Ovary (tissue), 9 donors: ENCODE results near the gene ZNF503. TPM values are rescaled to one million over a fixed set of nuclear protein-coding genes. Genes with fewer than 3 reads are reported as not detected.

ENCODE experiments used
- DNase-seq, 5 donors: peaks; one replicate each; pipeline ENCODE4 v3.0.0-alpha.2; 2019 to 2020
- H3K27ac ChIP-seq, 2 donors: fragments of 200-600 bp; one replicate each; pipeline versions ENCODE4 v1.5.1 to v1.8.0; 2019 to 2022
- H3K27me3 ChIP-seq: fragments of 200-600 bp; one replicate; pipeline ENCODE4 v1.8.0; 2022
- H3K36me3 ChIP-seq: fragments of 200-600 bp; sonication (generic); one replicate; pipeline ENCODE4 v1.5.1; 2019
- H3K4me1 ChIP-seq: one replicate; pipeline ENCODE4 v1.8.1; 2013; ENCODE audit warnings: mild to moderate bottlenecking, moderate library complexity; ENCODE audit not compliant: insufficient read depth
- H3K4me3 ChIP-seq: fragments of 200-600 bp; sonication (generic); one replicate; pipeline ENCODE4 v1.5.1; 2017
- H3K9me3 ChIP-seq, 2 donors: fragments of 200-600 bp in 1 of 2; sonication (generic) in 1 of 2; one replicate each; pipeline versions ENCODE4 v1.5.1 to v1.8.1; 2013 to 2019; ENCODE audit warnings: mild to moderate bottlenecking in 1 of 2, moderate library complexity in 1 of 2
- CTCF ChIP-seq, 3 donors: fragments of 450-650 bp in 2 of 3; fragments of 200-600 bp in 1 of 3; IDR thresholded peaks; one replicate each; pipeline versions ENCODE4 v1.5.1 to v1.8.0; 2016 to 2022; ENCODE audit warnings: antibody characterized with exemption in 3 of 3, mild to moderate bottlenecking in 1 of 3
- EP300 ChIP-seq: sonication (generic); formaldehyde crosslinking; IDR thresholded peaks from one replicate; pipeline ENCODE4 v1.6.1; 2017; ENCODE audit warnings: antibody characterized with exemption
- POLR2A ChIP-seq: fragments of 450-650 bp; IDR thresholded peaks from one replicate; pipeline ENCODE4 v1.6.1; 2017; ENCODE audit warnings: antibody characterized with exemption, mild to moderate bottlenecking, moderate library complexity
- WGBS, 3 donors: extraction: QIAGEN DNeasy Blood & Tissue Kit in 1 of 3; methylation state at CpG; one replicate each; pipeline versions ENCODE4 v1.1.5 to v1.1.7; 2013 to 2017; 5-methylcytosine and 5-hydroxymethylcytosine counted together
- intact Hi-C, 4 donors: fragments of 100-400 bp; cut with DNase I; formaldehyde crosslinking; loops; one replicate each; pipeline versions ENCODE4 v1.11.0 to v1.15.1; 2022 to 2023
- polyA plus RNA-seq, 2 donors: library from polyadenylated mRNA; stranded (reverse); fragments of 200-250 nt in 1 of 2; fragments of 350-450 nt in 1 of 2; fragmentation: Illumina TruSeq in 1 of 2; extraction: RNeasy Lipid Tissue Mini Kit (QIAGEN cat#74804) in 1 of 2; gene quantifications; one replicate each; pipeline ENCODE4 v1.2.3, GENCODE V29; 2013 to 2014
- total RNA-seq, 7 donors: library from RNA; depleted of rRNA in 2 of 7; stranded (reverse); fragments of >200 nt in 2 of 7; fragmentation: NEBNext Ultra II Directional in 3 of 7; extraction: Animal tissue kit (Norgen Biotek cat#: 25700) in 3 of 7; gene quantifications; one replicate each; pipeline versions ENCODE4 v1.1.0 to v1.2.4, GENCODE V29; 2016 to 2023
- donor health status: DM: no; HTN: no; CAD: no; lungs with moderate emphysema.
- donor health status: DM: no; HTN: no; CAD: no.
- donor health status: Bipolar disorder and iron deficiency.
- donor health status: DM: yes; HTN: yes; CAD: no.
- donor health status: DM: no; HTN: no; CAD: no.
- donor health status: DM: yes; HTN: yes; CAD: no.

ZNF503 gene
- total and polyA plus RNA-seq, 9 donors = 21.1 to 221 (median 82.2) TPM

DNA sequence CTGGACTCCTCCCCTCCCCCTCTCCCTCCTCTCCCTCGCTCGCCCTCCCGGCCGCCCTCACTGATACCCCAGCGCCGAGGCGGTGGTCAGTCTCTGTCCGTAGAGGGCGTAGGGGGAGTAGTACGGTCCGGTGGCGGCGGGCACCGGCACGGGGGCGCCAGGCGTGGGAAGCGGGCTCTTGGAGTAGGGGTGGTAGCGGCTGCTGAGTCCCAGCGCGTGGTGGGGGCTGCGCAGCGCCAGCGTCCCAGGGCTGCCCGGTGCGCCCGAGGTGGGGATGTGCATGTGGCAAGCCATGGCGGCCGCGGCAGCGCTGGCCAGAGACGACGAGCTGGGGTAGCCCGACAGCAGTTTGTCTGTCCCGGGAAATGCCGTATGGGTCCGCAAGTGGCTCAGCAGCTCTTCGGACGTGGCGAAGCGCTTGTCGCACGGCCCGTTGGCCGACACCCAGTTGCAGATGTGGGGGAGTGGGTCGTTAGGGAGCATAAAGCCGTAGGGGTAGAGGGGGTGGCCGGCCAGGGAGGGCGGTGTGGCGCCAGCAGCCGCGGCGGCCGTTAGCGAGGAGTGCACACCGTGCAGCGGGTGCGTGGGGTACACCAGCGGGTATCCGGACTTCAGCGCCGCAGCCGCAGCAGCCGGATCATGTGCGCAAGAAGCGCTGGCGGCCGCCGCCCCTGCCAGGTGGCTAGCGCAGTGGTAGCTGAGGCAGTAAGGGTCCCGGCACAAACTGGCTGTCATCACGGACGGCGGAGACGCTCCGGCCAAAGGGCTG lies 2.7 kb downstream of the ZNF503 start:
- peaks cover 3% of the 10 kb centered on the region for H3K4me1 ChIP-seq
- intact Hi-C loops = loop anchor here (2.0 to 10.0 kb wide), 8 partner anchors 102 to 1708 kb away; no protein-coding TSS in a partner anchor
- H3K27ac ChIP-seq = peak overlapping the region; percentile 98
- H3K36me3 ChIP-seq = no peaks in the 10 kb centered on the region
- H3K4me3 ChIP-seq = peak overlapping the region; percentile 93
- TF ChIP-seq POLR2A (no peak), CTCF (IDR thresholded peaks at IDR 0.05) (no peak), EP300 (no peak)
- 29 to 42% (median 36%) methylated on average over 65 to 76 of the region's 76 CpGs for WGBS, 3 donors
- peak; percentile 56 to 70 (median 63) for DNase-seq
- H3K9me3 ChIP-seq = no peaks in the 10 kb centered on the region
- no peaks in the 10 kb centered on the region for H3K27me3 ChIP-seq

DNA sequence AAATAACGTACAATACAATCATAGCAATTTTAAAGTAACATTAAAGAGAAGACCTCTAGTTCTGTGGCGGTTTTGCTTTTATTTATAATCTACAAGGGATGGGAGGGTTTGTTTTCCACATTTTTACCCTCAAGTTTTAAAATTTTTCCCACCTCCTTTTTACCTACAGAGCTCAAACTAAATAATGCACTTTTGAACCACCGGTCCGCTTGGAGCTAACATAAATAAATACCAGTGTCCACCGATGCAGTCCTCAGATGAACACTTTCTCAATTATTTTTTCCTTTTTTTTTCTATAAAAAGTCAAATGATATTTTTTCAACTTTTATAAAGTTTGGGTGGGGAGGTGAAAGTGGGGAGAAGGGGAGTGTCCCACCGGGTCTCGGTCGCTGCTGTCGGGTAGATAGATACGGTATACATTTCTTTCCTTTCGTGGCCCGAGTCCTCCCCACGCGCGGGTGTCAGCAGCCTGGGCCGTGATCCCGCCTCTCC lies 3.3 kb downstream of the ZNF503 start:
- WGBS, 3 donors = 37 to 62% (median 44%) methylated on average over 17 of the region's 17 CpGs
- H3K4me1 ChIP-seq = peaks cover 3% of the 10 kb centered on the region
- no peaks in the 10 kb centered on the region for H3K36me3 ChIP-seq
- H3K27me3 ChIP-seq = no peaks in the 10 kb centered on the region
- DNase-seq = no peak
- H3K9me3 ChIP-seq = no peaks in the 10 kb centered on the region
- H3K27ac ChIP-seq = peak overlapping the region; percentile 98
- H3K4me3 ChIP-seq = peak overlapping the region; percentile 93
- TF ChIP-seq CTCF (IDR thresholded peaks at IDR 0.05) (no peak), POLR2A (no peak), EP300 (no peak)
- intact Hi-C loops = loop anchor here (2.0 to 10.0 kb wide), 8 partner anchors 101 to 1709 kb away; no protein-coding TSS in a partner anchor

- intact Hi-C loops = loop anchor here (2.0 to 10.0 kb wide), 8 partner anchors 100 to 1710 kb away; no protein-coding TSS in a partner anchor
- DNase-seq = peak; percentile 30 to 59 (median 56)
- WGBS, 3 donors = 34 to 63% (median 56%) methylated on average over 19 of the region's 19 CpGs
- Histone ChIP-seq H3K4me1 (peaks cover 3% of the 10 kb centered on the region), H3K27me3 (no peaks in the 10 kb centered on the region), H3K27ac (peak overlapping the region; percentile 72 to 74), H3K36me3 (no peaks in the 10 kb centered on the region), H3K4me3 (peak overlapping the region; percentile 93), H3K9me3 (no peaks in the 10 kb centered on the region)
- TF ChIP-seq POLR2A (no peak), CTCF (IDR thresholded peaks at IDR 0.05) (no peak), EP300 (no peak)
Observed at GRCh38 chr10:75397496-75398199, 3.9 kb downstream of the ZNF503 start.

DNA sequence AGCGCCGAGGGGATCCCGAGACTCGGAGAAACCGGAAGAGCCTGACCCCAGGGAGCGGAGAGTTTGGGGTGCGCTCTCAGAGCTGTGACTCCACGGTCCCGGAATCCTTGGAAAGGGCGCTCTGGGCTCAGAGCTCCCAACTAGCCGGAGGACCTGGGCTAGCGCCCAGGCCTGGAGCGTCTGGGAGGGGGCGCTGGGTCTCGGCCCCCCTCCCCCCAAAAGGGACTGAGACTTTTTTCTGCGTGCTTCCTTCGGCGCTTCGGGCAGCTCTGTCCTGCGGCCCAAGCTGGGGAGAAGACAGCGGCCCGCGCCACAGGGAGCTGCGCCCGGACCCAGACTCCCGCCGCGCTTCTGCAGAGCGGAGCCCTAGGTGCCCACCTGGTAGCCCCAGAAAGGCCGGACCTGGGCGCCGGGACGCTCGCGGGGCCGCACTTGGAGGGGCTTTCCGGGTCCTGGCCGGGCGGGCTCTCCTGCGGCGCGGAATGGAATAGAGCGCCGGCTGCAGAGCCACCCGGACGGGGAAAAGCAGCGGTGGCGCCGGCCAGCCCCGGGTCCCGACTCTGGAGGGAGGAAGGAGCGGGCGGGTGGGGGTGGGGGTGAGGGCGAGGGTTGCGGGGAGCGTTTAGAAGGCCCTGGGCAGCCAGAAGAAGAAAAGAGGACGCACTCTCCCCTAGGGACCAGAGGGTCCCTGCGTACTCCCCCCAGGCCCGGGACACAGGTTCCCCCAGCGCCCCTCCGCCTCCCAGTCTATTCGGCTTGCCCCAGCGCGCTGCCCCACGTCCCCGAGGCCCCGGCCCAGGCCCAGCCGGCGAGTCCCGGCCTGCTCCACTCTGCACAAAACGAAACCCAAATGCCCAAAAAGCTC lies 4.7 kb downstream of the ZNF503 start:
- peak overlapping the region; percentile 93 for H3K4me3 ChIP-seq
- 59 to 77% (median 61%) methylated on average over 70 to 71 of the region's 71 CpGs for WGBS, 3 donors
- intact Hi-C loops = loop anchor here (5.0 to 10.0 kb wide), 7 partner anchors 100 to 1710 kb away; no protein-coding TSS in a partner anchor

More for the DNA sequence above, 4.7 kb downstream of the ZNF503 start:
- peak overlapping the region; percentile 72 to 74 for H3K27ac ChIP-seq
- no peaks in the 10 kb centered on the region for H3K9me3 ChIP-seq
- H3K36me3 ChIP-seq = no peaks in the 10 kb centered on the region
- peak; percentile 42 to 64 (median 59) for DNase-seq
- TF ChIP-seq CTCF (IDR thresholded peaks at IDR 0.05) = no peak
- no peak for TF ChIP-seq EP300
- no peak for TF ChIP-seq POLR2A
- H3K27me3 ChIP-seq = no peaks in the 10 kb centered on the region
- H3K4me1 ChIP-seq = peaks cover 3% of the 10 kb centered on the region
